GM12874 (cell line): ENCODE data around the gene TFG.

Experiments
- TF ChIP-seq, protein P1 (sequence below): IDR thresholded peaks from 2 replicates; pipeline ENCODE4 v1.5.1; 2011; ENCODE audit warnings: low read depth, mild to moderate bottlenecking, control low read depth, low read length, moderate library complexity; ENCODE audit not compliant: insufficient read depth

Gene TFG

DNA sequence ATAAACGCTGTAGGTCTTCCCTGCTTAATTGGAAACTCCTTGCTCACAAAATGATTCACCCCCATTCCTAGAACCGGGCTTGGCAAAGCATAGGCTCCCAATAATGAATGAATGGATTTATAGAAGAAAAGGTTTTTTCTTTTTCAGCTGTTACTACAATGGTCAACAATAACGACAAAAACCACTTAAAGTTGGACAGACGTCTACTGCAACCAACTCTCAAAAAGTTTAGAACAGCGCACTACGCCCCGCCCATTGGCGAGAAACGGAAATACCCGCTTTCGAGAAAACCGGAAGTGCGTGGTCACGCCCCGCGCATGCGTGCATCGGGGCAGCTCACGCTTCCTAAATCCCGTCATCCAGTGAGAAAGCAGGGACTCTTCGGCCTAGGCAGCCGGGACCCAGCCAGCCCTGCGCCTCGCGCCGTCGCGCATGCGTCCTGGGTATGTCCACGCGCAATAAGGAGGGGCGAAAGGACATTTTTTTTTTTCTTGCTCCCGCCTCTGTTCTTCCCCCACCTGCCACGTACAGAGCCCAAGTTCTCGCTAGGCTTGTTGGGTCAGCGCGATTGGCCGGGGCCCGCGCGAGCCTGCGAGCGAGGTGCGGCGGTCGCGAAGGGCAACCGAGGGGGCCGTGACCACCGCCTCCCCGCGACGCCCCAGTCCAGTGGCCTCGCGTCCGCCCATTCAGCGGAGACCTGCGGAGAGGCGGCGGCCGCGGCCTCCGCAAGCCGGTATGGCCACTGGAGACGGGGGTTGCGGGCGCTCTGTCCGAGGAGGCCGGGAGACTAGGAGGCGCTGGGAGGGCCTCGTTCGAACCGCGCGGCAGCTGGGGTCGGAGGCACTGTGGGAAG, at the start of gene TFG:
Gene TFG, plus strand, starts transcription at position 506 of the 853 bp plus-strand sequence. CDS start 4,192 bp downstream, outside the sequence.
- TF ChIP-seq, protein P1, sequence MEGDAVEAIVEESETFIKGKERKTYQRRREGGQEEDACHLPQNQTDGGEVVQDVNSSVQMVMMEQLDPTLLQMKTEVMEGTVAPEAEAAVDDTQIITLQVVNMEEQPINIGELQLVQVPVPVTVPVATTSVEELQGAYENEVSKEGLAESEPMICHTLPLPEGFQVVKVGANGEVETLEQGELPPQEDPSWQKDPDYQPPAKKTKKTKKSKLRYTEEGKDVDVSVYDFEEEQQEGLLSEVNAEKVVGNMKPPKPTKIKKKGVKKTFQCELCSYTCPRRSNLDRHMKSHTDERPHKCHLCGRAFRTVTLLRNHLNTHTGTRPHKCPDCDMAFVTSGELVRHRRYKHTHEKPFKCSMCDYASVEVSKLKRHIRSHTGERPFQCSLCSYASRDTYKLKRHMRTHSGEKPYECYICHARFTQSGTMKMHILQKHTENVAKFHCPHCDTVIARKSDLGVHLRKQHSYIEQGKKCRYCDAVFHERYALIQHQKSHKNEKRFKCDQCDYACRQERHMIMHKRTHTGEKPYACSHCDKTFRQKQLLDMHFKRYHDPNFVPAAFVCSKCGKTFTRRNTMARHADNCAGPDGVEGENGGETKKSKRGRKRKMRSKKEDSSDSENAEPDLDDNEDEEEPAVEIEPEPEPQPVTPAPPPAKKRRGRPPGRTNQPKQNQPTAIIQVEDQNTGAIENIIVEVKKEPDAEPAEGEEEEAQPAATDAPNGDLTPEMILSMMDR: no peak

DNA sequence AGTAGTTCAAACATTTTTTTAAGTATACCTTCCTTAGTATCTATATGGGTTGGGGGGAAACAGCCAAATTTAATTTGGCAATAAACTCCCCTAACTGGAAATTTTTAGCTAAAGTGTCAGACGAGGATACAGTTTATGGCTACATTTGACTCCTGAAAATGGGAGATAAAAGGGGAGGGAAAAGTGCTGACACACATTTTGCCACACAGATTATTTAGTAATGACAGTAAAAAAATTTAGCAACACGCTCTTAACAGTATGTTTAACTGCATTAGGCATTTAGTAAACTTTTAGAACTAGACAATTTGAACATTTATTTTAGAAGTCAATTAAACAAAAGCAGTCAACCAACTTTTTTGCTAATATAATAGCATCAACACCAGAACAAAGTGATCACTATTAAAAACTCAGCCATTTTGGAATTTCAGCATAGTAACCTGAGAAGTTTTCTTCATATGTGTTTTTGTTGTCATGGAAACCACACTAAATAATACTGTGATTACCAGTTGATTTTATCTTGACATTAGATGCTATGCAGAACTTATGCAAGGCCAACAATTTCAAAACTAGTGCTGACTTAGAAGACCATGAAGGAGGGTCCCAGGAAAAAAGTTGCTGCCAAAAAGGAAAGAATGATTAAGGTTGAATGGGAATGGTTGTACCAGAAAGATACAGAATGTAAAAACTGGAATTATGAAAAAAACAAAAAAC, 47.0 kb upstream of the TFG start:
- TF ChIP-seq, protein P1: no peak

- TF ChIP-seq, protein P1: no peak
Observed at GRCh38 chr3:100665230-100665629, 44.1 kb upstream of the TFG start.

- TF ChIP-seq, protein P1: no peak
Observed at GRCh38 chr3:100681496-100681895, 27.8 kb upstream of the TFG start.

GRCh38 chr3:100682056-100682853, 27.0 kb upstream of the TFG start:
- TF ChIP-seq, protein P1: no peak

GRCh38 chr3:100682854-100683760, 26.2 kb upstream of the TFG start:
- TF ChIP-seq, protein P1: no peak
